ENCODE results near the gene MGA.
A peak's percentile ranks its signal among the peaks of the same experiment; 100 is the strongest.
"Not testable (repeated sequence)": the region's sequence is repeated elsewhere in the genome, so short reads cannot be mapped to it uniquely, and the experiment has no call there.

The MGA gene

DNA sequence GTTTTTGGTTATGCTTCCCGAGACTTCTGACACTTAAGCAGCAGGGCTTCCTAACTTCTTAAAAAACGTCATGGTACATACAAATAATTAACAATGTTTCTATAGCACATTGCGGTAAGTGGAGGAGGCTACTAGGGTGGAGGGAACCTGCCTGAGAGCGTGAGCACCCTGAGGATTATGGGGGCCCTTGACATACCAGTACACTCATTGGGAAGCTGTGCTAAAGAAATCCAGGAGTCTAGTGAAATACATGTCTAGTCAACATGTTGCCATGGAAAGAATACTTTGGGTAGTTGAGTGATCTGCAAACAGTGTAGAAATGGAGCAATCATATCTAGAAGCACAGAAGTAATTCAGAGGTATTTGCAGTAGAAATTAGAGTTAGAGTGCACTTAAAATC, 74.8 kb downstream of the MGA start:
- H3K27ac ChIP-seq, result no peak overlapping the region
- TF ChIP-seq, protein P1, sequence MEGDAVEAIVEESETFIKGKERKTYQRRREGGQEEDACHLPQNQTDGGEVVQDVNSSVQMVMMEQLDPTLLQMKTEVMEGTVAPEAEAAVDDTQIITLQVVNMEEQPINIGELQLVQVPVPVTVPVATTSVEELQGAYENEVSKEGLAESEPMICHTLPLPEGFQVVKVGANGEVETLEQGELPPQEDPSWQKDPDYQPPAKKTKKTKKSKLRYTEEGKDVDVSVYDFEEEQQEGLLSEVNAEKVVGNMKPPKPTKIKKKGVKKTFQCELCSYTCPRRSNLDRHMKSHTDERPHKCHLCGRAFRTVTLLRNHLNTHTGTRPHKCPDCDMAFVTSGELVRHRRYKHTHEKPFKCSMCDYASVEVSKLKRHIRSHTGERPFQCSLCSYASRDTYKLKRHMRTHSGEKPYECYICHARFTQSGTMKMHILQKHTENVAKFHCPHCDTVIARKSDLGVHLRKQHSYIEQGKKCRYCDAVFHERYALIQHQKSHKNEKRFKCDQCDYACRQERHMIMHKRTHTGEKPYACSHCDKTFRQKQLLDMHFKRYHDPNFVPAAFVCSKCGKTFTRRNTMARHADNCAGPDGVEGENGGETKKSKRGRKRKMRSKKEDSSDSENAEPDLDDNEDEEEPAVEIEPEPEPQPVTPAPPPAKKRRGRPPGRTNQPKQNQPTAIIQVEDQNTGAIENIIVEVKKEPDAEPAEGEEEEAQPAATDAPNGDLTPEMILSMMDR (IDR thresholded peaks at IDR 0.05; ENCODE audit: low read depth, low read length, missing control alignments), result no peak
- H3K36me3 ChIP-seq (replicated peaks), result peaks cover 24% of the 10 kb centered on the region
- H3K4me3 ChIP-seq (ENCODE audit: low read depth, low read length), result no peak overlapping the region
- in situ Hi-C loops (cut with HindIII; ENCODE audit: low pct_ligation_motif_present, low sequenced_read_pairs), result no loop called here
- H3K27me3 ChIP-seq (replicated peaks), result no peaks in the 10 kb centered on the region
- no peak for DNase-seq

DNA sequence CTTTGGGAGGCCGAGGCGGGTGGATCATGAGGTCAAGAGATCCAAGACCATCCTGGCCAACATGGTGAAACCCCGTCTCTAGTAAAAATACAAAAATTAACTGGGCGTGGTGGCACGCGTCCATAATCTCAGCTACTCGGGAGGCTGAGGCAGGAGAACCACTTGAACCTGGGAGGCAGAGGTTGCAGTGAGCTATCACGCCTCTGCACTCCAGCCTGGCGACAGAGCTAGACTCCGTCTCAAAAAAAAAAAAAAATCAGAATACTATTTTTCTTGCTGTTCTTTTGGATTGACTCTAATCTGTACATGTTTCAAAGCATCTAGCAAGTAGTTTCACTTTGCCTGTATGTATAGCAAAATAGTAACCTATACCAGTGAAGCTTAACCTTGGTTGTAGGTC, 75.3 kb downstream of the MGA start:
- in situ Hi-C loops (cut with HindIII; ENCODE audit: low pct_ligation_motif_present, low sequenced_read_pairs); H3K4me3 ChIP-seq (ENCODE audit: low read depth, low read length); DNase-seq; H3K27ac ChIP-seq; H3K27me3 ChIP-seq (replicated peaks): not testable (repeated sequence)
- H3K36me3 ChIP-seq (replicated peaks), result peaks cover 24% of the 10 kb centered on the region

DNA sequence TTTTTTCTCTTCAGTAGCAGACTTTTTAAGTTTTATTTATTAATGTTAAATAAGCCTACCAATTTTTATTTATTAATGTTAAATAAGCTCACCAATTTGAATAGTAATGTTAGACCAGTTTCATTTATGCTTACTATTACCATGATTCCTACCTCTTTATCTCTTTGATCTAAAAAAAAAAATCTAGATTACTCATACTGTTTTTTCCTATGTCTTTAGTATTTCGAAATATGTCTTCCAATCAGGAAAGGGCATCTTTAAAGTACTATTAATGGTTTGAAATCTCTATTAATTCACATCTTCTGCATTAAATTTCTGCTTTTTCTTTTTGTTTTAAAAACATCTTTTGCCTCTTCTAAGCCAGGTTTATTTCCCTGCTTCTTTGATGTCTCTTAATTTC, 86.6 kb downstream of the MGA start:
- no peak overlapping the region for H3K27ac ChIP-seq
- H3K27me3 ChIP-seq (replicated peaks), result no peaks in the 10 kb centered on the region
- no peak for DNase-seq
- H3K4me3 ChIP-seq (ENCODE audit: low read depth, low read length), result no peak overlapping the region
- TF ChIP-seq, protein P1 (IDR thresholded peaks at IDR 0.05; ENCODE audit: low read depth, low read length, missing control alignments), result no peak
- in situ Hi-C loops (cut with HindIII; ENCODE audit: low pct_ligation_motif_present, low sequenced_read_pairs), result no loop called here
- peaks cover 26% of the 10 kb centered on the region for H3K36me3 ChIP-seq (replicated peaks)

DNA sequence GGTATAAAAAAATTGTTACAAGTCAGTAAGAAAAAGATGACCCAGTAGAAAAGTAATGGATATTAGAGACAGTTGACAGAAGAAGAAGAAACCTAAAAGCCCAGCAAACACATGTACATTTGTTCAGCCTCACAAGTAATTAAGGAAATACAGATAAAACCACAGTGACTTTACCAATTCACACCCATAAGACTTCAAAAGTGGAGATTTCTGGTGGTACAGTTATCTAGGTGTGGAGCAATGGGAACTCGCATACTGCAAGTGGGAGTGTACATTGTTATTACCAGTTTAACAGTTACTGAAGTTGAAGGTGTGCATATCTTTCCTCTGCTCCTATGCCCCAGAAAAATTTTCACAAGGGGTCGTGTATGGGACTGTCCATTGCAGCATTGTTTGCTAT, 96.0 kb downstream of the MGA start:
- H3K27ac ChIP-seq, result no peak overlapping the region
- TF ChIP-seq, protein P1 (IDR thresholded peaks at IDR 0.05; ENCODE audit: low read depth, low read length, missing control alignments), result no peak
- peaks cover 7% of the 10 kb centered on the region for H3K36me3 ChIP-seq (replicated peaks)
- H3K27me3 ChIP-seq (replicated peaks), result no peaks in the 10 kb centered on the region
- DNase-seq, result no peak
- no peak overlapping the region for H3K4me3 ChIP-seq (ENCODE audit: low read depth, low read length)
- in situ Hi-C loops (cut with HindIII; ENCODE audit: low pct_ligation_motif_present, low sequenced_read_pairs), result no loop called here

DNA sequence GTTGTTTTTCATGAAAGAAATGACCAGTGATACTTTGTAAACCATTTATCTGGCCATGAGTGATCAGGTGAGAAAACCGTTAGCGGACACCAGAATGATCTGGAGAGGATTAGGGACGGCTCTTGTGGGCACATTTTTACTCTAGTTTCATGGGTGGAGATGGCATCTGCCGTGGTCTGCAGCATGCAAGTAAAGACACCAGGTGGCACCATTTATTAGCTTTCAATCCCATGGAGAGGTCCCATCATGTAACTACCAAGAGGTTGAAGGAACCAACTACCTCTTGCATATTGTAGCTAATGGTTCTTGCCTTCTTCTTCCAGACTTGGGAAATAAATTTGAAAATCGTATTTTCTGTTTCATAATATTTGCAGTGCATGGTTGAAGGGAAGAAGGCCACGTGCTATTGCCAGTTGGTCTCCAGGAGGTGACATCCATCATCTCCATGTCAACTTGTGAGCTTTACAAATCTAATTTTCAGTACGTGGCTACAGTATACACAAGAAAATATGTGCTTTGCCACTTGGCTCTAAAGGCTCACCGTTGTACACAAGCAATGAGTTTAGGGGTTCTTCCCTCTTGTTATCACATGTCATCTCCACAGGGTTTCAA, 112.6 kb downstream of the MGA start:
- TF ChIP-seq, protein P1 (IDR thresholded peaks at IDR 0.05; ENCODE audit: low read depth, low read length, missing control alignments), result peak; percentile 82
- in situ Hi-C loops (cut with HindIII; ENCODE audit: low pct_ligation_motif_present, low sequenced_read_pairs), result no loop called here
- H3K36me3 ChIP-seq (replicated peaks), result no peaks in the 10 kb centered on the region
- H3K4me3 ChIP-seq (ENCODE audit: low read depth, low read length), result no peak overlapping the region
- H3K27me3 ChIP-seq (replicated peaks), result no peaks in the 10 kb centered on the region
- DNase-seq, result peak; percentile 59
- no peak overlapping the region for H3K27ac ChIP-seq

DNA sequence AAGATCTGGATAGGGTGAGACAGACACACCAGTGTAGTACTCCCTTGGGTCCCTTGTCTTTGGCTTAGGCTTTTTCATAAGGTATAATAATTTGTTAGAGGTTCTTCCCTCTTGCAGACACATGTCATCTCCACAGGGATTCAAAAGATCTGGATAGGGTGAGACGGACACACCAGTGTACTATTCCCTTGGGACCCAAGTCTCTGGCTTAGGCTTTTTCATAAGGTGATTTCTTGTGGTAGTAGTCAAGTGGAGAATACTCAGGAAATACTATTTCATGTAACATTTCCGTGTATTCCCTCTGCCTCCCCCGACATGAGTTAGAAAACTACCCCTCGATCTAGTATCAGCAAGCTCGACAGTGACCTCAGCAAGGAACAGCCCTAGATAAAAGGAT, 113.1 kb downstream of the MGA start:
- TF ChIP-seq, protein P1 (IDR thresholded peaks at IDR 0.05; ENCODE audit: low read depth, low read length, missing control alignments), result no peak
- H3K27me3 ChIP-seq (replicated peaks), result no peaks in the 10 kb centered on the region
- no peaks in the 10 kb centered on the region for H3K36me3 ChIP-seq (replicated peaks)
- in situ Hi-C loops (cut with HindIII; ENCODE audit: low pct_ligation_motif_present, low sequenced_read_pairs), result no loop called here
- no peak for DNase-seq
- peak overlapping the region; percentile 61 for H3K27ac ChIP-seq
- H3K4me3 ChIP-seq (ENCODE audit: low read depth, low read length), result peak overlapping the region; percentile 87

Measured in brain microvascular endothelial cell (primary cell).